GM21367 (cell line): Measurements from ENCODE around the gene LZTS2.
A peak's percentile ranks its signal among the peaks of the same experiment; 100 is the strongest.

Experiments used
- ATAC-seq: cut with Tn5 transposase; IDR thresholded peaks from one replicate; pipeline ENCODE4 v1.9.1; 2021; ENCODE audit not compliant: unreplicated experiment

LZTS2 gene

DNA sequence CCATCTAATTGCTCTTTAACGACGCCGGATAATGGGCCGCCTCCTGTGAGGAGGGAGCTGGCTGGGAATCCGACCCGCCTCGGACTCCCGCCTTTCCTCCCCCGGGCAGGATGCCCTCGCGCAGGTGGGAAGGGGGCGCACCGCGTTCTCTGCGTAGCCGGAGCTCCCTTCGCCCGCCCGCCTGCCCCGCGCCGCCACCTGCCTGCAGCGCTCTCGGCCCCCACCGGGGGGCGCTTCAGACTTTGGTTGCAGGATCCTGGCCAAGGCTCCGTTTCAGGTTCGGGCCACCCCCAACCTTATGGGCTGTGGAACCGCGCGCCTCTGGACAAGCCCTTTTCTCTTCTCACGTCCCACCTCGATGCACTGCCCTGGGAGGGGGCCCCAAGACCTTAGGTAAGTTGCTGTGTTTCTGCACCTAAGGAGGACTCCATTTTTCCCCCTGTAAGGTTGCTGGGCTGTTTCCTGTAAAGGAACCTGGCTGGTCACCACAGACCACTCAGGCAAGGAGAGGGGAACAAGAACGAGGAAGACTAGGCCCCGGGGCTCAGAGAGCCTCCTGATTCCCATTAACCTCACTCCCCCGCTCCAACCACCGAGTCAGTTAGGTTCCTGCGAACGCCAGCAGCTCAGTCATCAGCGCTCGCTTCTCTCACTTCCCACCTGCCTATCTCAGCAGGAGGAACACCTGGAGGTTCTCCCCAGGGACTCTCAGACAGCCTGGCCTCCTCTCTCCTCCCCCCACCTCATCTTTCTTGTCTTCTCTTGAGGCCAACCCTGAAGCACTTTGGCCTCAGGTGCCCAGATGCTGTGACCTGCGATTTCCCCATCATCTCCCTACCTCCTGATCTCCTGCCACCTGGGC, 50.8 kb downstream of the LZTS2 start:
- ATAC-seq: peak; percentile 53

DNA sequence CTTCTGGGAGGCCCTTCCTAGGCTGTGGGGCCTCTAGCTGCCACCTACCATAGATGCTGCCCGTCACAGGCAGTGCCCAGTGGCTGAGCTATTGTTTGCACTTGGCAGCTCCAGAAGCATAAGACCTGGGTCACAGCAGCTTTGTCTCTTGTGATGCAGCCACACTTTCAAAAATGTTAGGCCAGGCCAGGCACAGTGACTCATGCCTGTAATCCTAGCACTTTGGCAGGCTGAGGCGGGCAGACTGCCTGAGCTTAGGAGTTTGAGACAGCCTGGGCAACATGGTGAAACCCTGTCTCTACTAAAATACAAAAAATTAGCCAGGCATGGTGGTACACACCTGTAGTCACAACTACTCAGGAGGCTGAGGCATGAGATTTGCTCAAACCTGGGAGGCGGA, 52.7 kb downstream of the LZTS2 start:
- no peak for ATAC-seq

GRCh38 chr10:101053516-101053915, 53.9 kb downstream of the LZTS2 start:
- no peak for ATAC-seq

- ATAC-seq: no peak
Observed at GRCh38 chr10:101054351-101054750, 54.7 kb downstream of the LZTS2 start.

DNA sequence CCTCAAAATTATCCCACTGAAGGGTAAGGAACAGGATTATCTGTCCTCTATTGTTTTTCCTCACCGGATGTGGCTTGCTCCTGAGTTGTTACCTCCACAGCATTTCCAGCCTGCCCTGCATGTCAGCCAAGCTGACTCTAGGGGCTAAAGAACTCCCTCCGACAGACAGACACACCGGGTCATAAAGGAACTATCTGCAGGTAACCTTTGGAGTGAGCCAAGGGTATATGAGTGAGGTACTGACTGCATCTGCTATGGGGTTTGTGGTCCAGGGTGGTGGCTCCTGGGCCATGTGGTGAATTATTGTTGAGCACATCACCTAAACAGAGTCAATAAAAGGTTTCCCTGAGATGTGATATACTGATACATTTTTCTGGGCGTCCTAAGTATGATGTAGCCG, 55.3 kb downstream of the LZTS2 start:
- ATAC-seq: no peak

DNA sequence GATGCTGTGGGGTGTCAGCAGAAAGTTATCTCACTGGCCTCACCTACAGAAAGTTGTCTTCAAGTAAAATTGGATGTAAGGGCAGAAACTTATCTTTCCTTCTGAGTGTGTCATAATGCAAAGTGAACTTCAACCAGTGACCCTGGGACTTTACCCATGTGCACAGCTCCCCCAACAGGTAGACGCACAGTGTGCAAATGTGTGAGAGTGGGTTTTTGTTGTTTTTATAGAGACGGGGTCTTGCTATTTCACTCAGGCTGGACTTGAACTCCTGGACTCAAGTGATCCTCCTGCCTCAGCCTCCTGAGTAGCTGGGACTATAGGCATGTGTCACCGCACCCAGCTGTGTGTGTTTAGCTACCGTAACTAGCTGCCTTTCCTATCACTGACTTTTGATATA, 55.8 kb downstream of the LZTS2 start:
- ATAC-seq: no peak

DNA sequence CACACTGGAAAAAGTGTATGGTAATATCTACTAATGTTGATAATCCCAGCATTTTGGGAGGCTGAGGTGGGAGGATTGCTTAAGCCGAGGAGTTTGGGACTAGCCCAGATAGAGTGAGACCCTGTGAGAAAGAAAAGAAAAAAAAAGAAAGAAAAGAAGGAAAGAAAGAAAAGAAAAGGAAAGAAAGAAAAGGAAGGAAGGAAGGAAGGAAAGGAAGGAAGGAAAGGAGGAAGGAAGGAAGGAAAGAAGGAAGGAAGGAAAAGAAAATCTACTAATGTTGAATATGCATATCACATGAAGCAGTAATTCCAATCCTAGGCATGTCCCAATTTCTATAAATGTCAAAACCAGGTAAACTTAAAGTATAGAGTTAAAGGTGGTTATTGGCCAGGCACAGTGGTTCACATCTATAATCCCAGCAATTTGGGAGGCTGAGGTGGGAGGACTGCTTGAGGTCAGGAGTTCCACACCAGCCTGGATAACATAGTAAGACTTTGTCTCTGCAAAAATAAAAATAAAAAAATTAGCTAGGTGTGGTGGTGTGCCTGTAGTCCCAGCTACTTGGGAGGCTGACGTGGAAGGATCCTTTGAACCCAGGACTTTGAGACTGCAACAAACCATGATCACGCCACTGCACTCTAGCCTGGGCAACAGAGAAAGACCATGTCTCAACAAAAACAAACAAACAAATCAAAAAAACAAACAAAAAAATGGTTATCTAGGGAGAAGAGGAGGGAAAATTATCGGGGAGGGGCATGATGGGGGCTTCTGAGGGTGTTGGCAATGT, 57.0 kb downstream of the LZTS2 start:
- ATAC-seq: no peak
